K562 (cell line): Measurements from ENCODE around the gene ZNF778. TPM values are rescaled to one million over a fixed set of nuclear protein-coding genes. Genes with fewer than 3 reads are reported as not detected.

Experiments
- ATAC-seq: fragments of 200-7000 bp; cut with Tn5 transposase; 3 replicates; pipeline ENCODE4 v1.9.1; 2020; ENCODE audit warnings: moderate library complexity
- BruUV-seq: library from RNA; stranded (reverse); fragments of 400-500 nt; replicated peaks from 2 replicates; lab custom pipeline; 2021; lab: Mats Ljungman, UMichigan
- CTCF ChIA-PET: fragments of 300-600 bp; formaldehyde crosslinking; extraction: SDS; loops from one replicate; lab custom pipeline; 2021; ENCODE audit warnings: low intra/inter-chr PET ratio; lab: Yijun Ruan, JAX
- POLR2A ChIA-PET: fragments of 300-600, 350-650 bp; sonication (Branson Sonifier 250); formaldehyde crosslinking; extraction: SDS; loops from one replicate; lab custom pipeline; 2021; ENCODE audit warnings: antibody characterized with exemption, inconsistent platforms; lab: Yijun Ruan, JAX
- DNase-seq, 4 experiments: peaks; one replicate each; pipeline versions ENCODE4 v3.0.0 to v3.0.0-alpha.2; 2011 to 2018; ENCODE audit warnings: low spot score in 3 of 4, mixed read lengths in 3 of 4; ENCODE audit errors: extremely low read depth in 1 of 4
- FAIRE-seq: peaks from 2 replicates; lab custom pipeline; 2011; peaks lifted over from hg19 to GRCh38; lab: Jason Lieb, UNC
- H2AFZ ChIP-seq: 2 replicates; pipeline ENCODE4 v1.6.0; 2011; ENCODE audit warnings: low read depth, low read length, control low read depth, inconsistent platforms
- H3K27ac ChIP-seq: fragments of 200-600 bp; 3 replicates; pipeline ENCODE4 v1.8.0; 2011; ENCODE audit warnings: low read depth, mild to moderate bottlenecking, control low read depth, inconsistent platforms, low read length, moderate library complexity, mixed read lengths; ENCODE audit errors: extremely low read depth
- H3K27me3 ChIP-seq, 2 experiments: fragments of 300-600 bp in 1 of 2; 2 replicates in 1 of 2; 3 replicates in 1 of 2; pipeline versions ENCODE4 v1.6.0 to v1.8.0; 2011; ENCODE audit warnings: inconsistent platforms in 2 of 2, low read length in 2 of 2, mild to moderate bottlenecking in 1 of 2, mixed read lengths in 1 of 2, moderate library complexity in 1 of 2; ENCODE audit not compliant: control insufficient read depth in 2 of 2, insufficient read depth in 2 of 2
- H3K36me3 ChIP-seq: fragments of 300-600 bp; 3 replicates; pipeline ENCODE4 v1.8.0; 2011; ENCODE audit warnings: mild to moderate bottlenecking, low read length, inconsistent platforms; ENCODE audit not compliant: control insufficient read depth, insufficient read depth
- H3K4me1 ChIP-seq, 2 experiments: fragments of 200-600 bp in 1 of 2; replicated peaks in 1 of 2; 2 replicates in 1 of 2; 3 replicates in 1 of 2; pipeline versions ENCODE4 v1.5.1 to v1.8.0; 2011; ENCODE audit warnings: inconsistent platforms in 2 of 2, low read length in 2 of 2, mild to moderate bottlenecking in 1 of 2, mixed read lengths in 1 of 2, moderate library complexity in 1 of 2; ENCODE audit not compliant: control insufficient read depth in 2 of 2, insufficient read depth in 2 of 2
- H3K4me2 ChIP-seq: 2 replicates; pipeline ENCODE4 v1.6.1; 2011; ENCODE audit warnings: low read length, control low read depth, inconsistent platforms, mixed read lengths; ENCODE audit not compliant: insufficient read depth
- H3K4me3 ChIP-seq: fragments of 200-600 bp; sonication (generic), shearing (Covaris generic); 2 replicates; pipeline ENCODE4 v1.5.1; 2016; ENCODE audit warnings: control low read depth, inconsistent platforms
- H3K79me2 ChIP-seq: fragments of 200-600 bp; 3 replicates; pipeline ENCODE4 v1.8.0; 2011; ENCODE audit warnings: low read length, inconsistent platforms; ENCODE audit not compliant: control insufficient read depth, insufficient read depth
- H3K9ac ChIP-seq, 2 experiments: 2 replicates each; pipeline versions ENCODE4 v1.6.0 to v1.6.1; 2011; ENCODE audit warnings: low read depth in 2 of 2, low read length in 2 of 2, control low read depth in 1 of 2, inconsistent platforms in 1 of 2, mild to moderate bottlenecking in 1 of 2, mixed read lengths in 1 of 2; ENCODE audit not compliant: insufficient read depth in 1 of 2
- H3K9me1 ChIP-seq: one replicate; pipeline ENCODE4 v1.6.0; 2011; ENCODE audit warnings: inconsistent platforms, mild to moderate bottlenecking, low read length, moderate library complexity; ENCODE audit not compliant: control insufficient read depth, insufficient read depth
- H3K9me3 ChIP-seq: replicated peaks from 2 replicates; pipeline ENCODE4 v1.5.1; 2011; ENCODE audit warnings: low read depth, low read length, inconsistent platforms; ENCODE audit not compliant: control insufficient read depth, insufficient read depth
- H4K20me1 ChIP-seq: replicated peaks from 2 replicates; pipeline ENCODE4 v1.6.1; 2011; ENCODE audit warnings: low read length, inconsistent platforms, mixed read lengths; ENCODE audit not compliant: control insufficient read depth, insufficient read depth
- CHD7 ChIP-seq: fragments of 200-600 bp; sonication (generic); IDR thresholded peaks from one replicate; pipeline ENCODE4 v1.6.1; 2012; ENCODE audit warnings: mild to moderate bottlenecking, low read depth, low read length, inconsistent platforms
- IRF1 ChIP-seq: sonication (generic); formaldehyde crosslinking; IDR thresholded peaks from 2 replicates; pipeline ENCODE4 v1.8.0; 2022; ENCODE audit warnings: missing genetic modification reagents, mild to moderate bottlenecking, borderline replicate concordance
- NCOA6 ChIP-seq: fragments of 450-650 bp; IDR thresholded peaks from 2 replicates; pipeline ENCODE4 v1.6.1; 2017; ENCODE audit warnings: mild to moderate bottlenecking
- SPI1 ChIP-seq: IDR thresholded peaks from 2 replicates; pipeline ENCODE4 v1.6.1; 2011; ENCODE audit warnings: low read depth, low read length, control low read depth, borderline replicate concordance
- SRSF9 ChIP-seq: fragments of 200-400 bp; formaldehyde crosslinking; IDR thresholded peaks from 2 replicates; pipeline ENCODE4 v1.6.1; 2017; ENCODE audit warnings: low read depth, low read length, borderline replicate concordance
- STAT6 ChIP-seq: sonication (generic); formaldehyde crosslinking; IDR thresholded peaks from 2 replicates; pipeline ENCODE4 v1.8.1; 2023; ENCODE audit warnings: mild to moderate bottlenecking, missing genetic modification reagents
- ZNF695 ChIP-seq: fragments of 450-650 bp; formaldehyde crosslinking; IDR thresholded peaks from 2 replicates; pipeline ENCODE4 v1.4.0; 2020; ENCODE audit warnings: mild to moderate bottlenecking, moderate library complexity
- WGBS: fragments of 100-300 bp; shearing (Covaris generic); methylation state at CpG from one replicate; pipeline ENCODE4 v1.1.6; 2016; ENCODE audit warnings: low coverage, mixed read lengths; ENCODE audit not compliant: insufficient coverage; ENCODE audit errors: missing lambda C conversion rate; 5-methylcytosine and 5-hydroxymethylcytosine counted together
- in situ Hi-C: fragments of 300-500 bp; cut with MboI; formaldehyde crosslinking; loops from 4 replicates; pipeline ENCODE4 v1.15.0; 2018; ENCODE audit warnings: inconsistent platforms, mixed read lengths
- intact Hi-C: fragments of 100-400 bp; cut with micrococcal nuclease; formaldehyde crosslinking; loops from 2 replicates; pipeline ENCODE4 v1.14.2; 2022
- polyA plus RNA-seq, 8 experiments: library from polyadenylated mRNA; depleted of rRNA in 4 of 8; stranded (reverse) in 5 of 8; unstranded in 3 of 8; fragments of >200 nt; fragmentation: Nextera tagmentation in 2 of 8; fragmentation: Illumina TruSeq in 1 of 8; extraction: Ambion mirVana in 2 of 8; extraction: Trizol in 1 of 8; gene quantifications; 2 replicates each; pipeline versions ENCODE4 v1.2.1 to v1.2.3, GENCODE V29; 2011 to 2014; ENCODE audit warnings: inconsistent platforms in 1 of 8, missing spikeins in 1 of 8
- total RNA-seq, 7 experiments: library from RNA; depleted of rRNA in 6 of 7; stranded (reverse); fragments of >200 nt in 6 of 7; fragmentation: Illumina TruSeq in 2 of 7; extraction: Trizol in 2 of 7; gene quantifications; 2 replicates each; pipeline versions ENCODE4 v1.2.1 to v1.2.3, GENCODE V29; 2011 to 2021; ENCODE audit warnings: low replicate concordance in 1 of 7

ZNF778 gene
- total and polyA plus RNA-seq, 9 of the 15 experiments (the other 6 are each of a cell fraction or from before 2014, with no cell fraction given) = 0.70 to 60.6 (median 7.5) TPM

GRCh38 chr16:89177501-89177900 is 40.0 kb upstream of the ZNF778 start:
- peaks cover 0 to 49% of the 10 kb centered on the region in 2 experiments; a peak in 2 of 5 replicates for H3K27me3 ChIP-seq
- H3K9me3 ChIP-seq = no peaks in the 10 kb centered on the region
- POLR2A ChIA-PET = interaction anchor here (0.8 to 1.0 kb wide), 2 partner anchors 10 to 15 kb away, joined by 3 to 6 read pairs; no protein-coding TSS in a partner anchor
- WGBS = 23% methylated on average over 8 of the region's 12 CpGs
- no peak overlapping the region for H2AFZ ChIP-seq
- no peak overlapping the region for H3K4me2 ChIP-seq
- H3K27ac ChIP-seq = no peak overlapping the region
- H3K4me3 ChIP-seq = no peak overlapping the region
- no peaks in the 10 kb centered on the region for H3K9me1 ChIP-seq
- no peaks in the 10 kb centered on the region; the same call in 1 of the 2 replicates for H4K20me1 ChIP-seq
- in situ Hi-C loops (no loop called here), intact Hi-C loops (no loop called here)
- CTCF ChIA-PET = no interaction called here
- H3K9ac ChIP-seq = no peak overlapping the region
- peaks cover 0 to 77% of the 10 kb centered on the region in 2 experiments; a peak in 2 of 5 replicates for H3K4me1 ChIP-seq
- DNase-seq (no peak), ATAC-seq (no peak), FAIRE-seq (no peak)
- no peaks in the 10 kb centered on the region for H3K79me2 ChIP-seq
- no TSS peak for BruUV-seq
- H3K36me3 ChIP-seq = no peaks in the 10 kb centered on the region
- no peak for TF ChIP-seq ZNF695
- no peak for TF ChIP-seq SPI1
- no peak for TF ChIP-seq SRSF9
- TF ChIP-seq IRF1 (CRISPR knock-in tag) = no peak
- TF ChIP-seq NCOA6 = no peak
- no peak for TF ChIP-seq CHD7
- TF ChIP-seq STAT6 (CRISPR knock-in tag) = no peak
